HCT116 (cell line): ENCODE measurements around the gene TGFBR3. TPM values are rescaled to one million over a fixed set of nuclear protein-coding genes. Genes with fewer than 3 reads are reported as not detected.

Experiments used
- ATAC-seq: fragments of 200-7000 bp; cut with Tn5 transposase; 2 replicates; pipeline ENCODE4 v1.9.1; 2020; ENCODE audit warnings: mild to moderate bottlenecking, moderate library complexity
- BruUV-seq: library from RNA; stranded (reverse); fragments of 400-500 nt; replicated peaks from 2 replicates; lab custom pipeline; 2021; lab: Mats Ljungman, UMichigan
- CTCF ChIA-PET: fragments of 300-600 bp; sonication (Branson Sonifier 250); formaldehyde crosslinking; loops from one replicate; lab custom pipeline; 2021; ENCODE audit warnings: antibody characterized with exemption; lab: Charles Lee
- POLR2A ChIA-PET: fragments of 300-600, 350-600 bp; sonication (Branson Sonifier 250); formaldehyde crosslinking; loops from one replicate; lab custom pipeline; 2021; ENCODE audit warnings: antibody characterized with exemption; lab: Charles Lee
- RAD21 ChIA-PET, 2 experiments: fragments of 300-600 bp; sonication (Branson Sonifier 250); formaldehyde crosslinking; loops; one replicate each; lab custom pipeline; 2023; ENCODE audit warnings: low total read pairs in 2 of 2; ENCODE audit not compliant: uncharacterized antibody in 2 of 2, unreplicated experiment in 2 of 2, low non-redundant PET in 1 of 2; lab: Charles Lee
- DNase-seq: peaks from one replicate; pipeline ENCODE4 v3.0.0-alpha.2; 2010; ENCODE audit warnings: low read depth, low spot score
- H2AFZ ChIP-seq: fragments of 200-600 bp; shearing (Covaris generic), sonication (generic); 2 replicates; pipeline ENCODE4 v1.6.1; 2017; ENCODE audit warnings: low read depth, mixed run types, mixed read lengths, antibody characterized with exemption, low read length; ENCODE audit not compliant: poor library complexity, severe bottlenecking
- H3K27ac ChIP-seq: 2 replicates; pipeline ENCODE4 v1.5.1; 2012; ENCODE audit warnings: low read depth, low read length
- H3K27me3 ChIP-seq: fragments of 200-600 bp; sonication (generic); 2 replicates; pipeline ENCODE4 v1.6.1; 2016; ENCODE audit warnings: mixed run types, low read length, mixed read lengths; ENCODE audit not compliant: insufficient read depth
- H3K36me3 ChIP-seq, 2 experiments: fragments of 200-500 bp in 1 of 2; fragments of 200-600 bp in 1 of 2; sonication (Bioruptor generic) in 1 of 2; sonication (generic) in 1 of 2; 2 replicates each; pipeline versions ENCODE4 v1.5.1 to v1.6.1; 2014 to 2016; ENCODE audit warnings: low read length in 2 of 2, inconsistent platforms in 1 of 2, mixed read lengths in 1 of 2, mixed run types in 1 of 2; ENCODE audit not compliant: insufficient read depth in 2 of 2, control insufficient read depth in 1 of 2
- H3K4me1 ChIP-seq, 2 experiments: fragments of 200-600 bp in 1 of 2; sonication (generic) in 1 of 2; 2 replicates each; pipeline versions ENCODE4 v1.5.1 to v1.6.1; 2012 to 2017; ENCODE audit warnings: low read length in 2 of 2, inconsistent platforms in 1 of 2, mild to moderate bottlenecking in 1 of 2, mixed read lengths in 1 of 2, mixed run types in 1 of 2, moderate library complexity in 1 of 2; ENCODE audit not compliant: insufficient read depth in 2 of 2, control insufficient read depth in 1 of 2
- H3K4me2 ChIP-seq: fragments of 200-600 bp; sonication (generic); 2 replicates; pipeline ENCODE4 v1.6.1; 2017; ENCODE audit warnings: mixed run types, low read length, mixed read lengths
- H3K4me3 ChIP-seq, 2 experiments: fragments of 200-600 bp in 1 of 2; sonication (generic) in 1 of 2; replicated peaks in 1 of 2; 2 replicates each; pipeline ENCODE4 v1.5.1; 2011 to 2016; ENCODE audit warnings: low read length in 2 of 2, control low read depth in 1 of 2, low read depth in 1 of 2, mild to moderate bottlenecking in 1 of 2, mixed read lengths in 1 of 2, mixed run types in 1 of 2
- H3K79me2 ChIP-seq: fragments of 200-600 bp; sonication (generic); 2 replicates; pipeline ENCODE4 v1.6.1; 2017; ENCODE audit warnings: mild to moderate bottlenecking, mixed run types, low read length, moderate library complexity, mixed read lengths; ENCODE audit not compliant: insufficient read depth
- H3K9ac ChIP-seq: fragments of 200-600 bp; sonication (generic); 2 replicates; pipeline ENCODE4 v1.6.1; 2016; ENCODE audit warnings: low read length, mixed read lengths
- H3K9me2 ChIP-seq: fragments of 200-600 bp; sonication (generic), shearing (Covaris generic); 2 replicates; pipeline ENCODE4 v1.6.1; 2017; ENCODE audit warnings: mixed run types, mild to moderate bottlenecking, moderate library complexity; ENCODE audit not compliant: insufficient read depth
- H3K9me3 ChIP-seq, 2 experiments: fragments of 200-500 bp in 1 of 2; fragments of 200-600 bp in 1 of 2; sonication (Bioruptor generic) in 1 of 2; sonication (generic) in 1 of 2; 2 replicates each; pipeline ENCODE4 v1.6.1; 2014 to 2017; ENCODE audit warnings: low read length in 2 of 2, mixed read lengths in 2 of 2, inconsistent platforms in 1 of 2, low read depth in 1 of 2, mild to moderate bottlenecking in 1 of 2, mixed run types in 1 of 2, moderate library complexity in 1 of 2; ENCODE audit not compliant: control insufficient read depth in 1 of 2, insufficient read depth in 1 of 2
- H4K20me1 ChIP-seq: fragments of 200-600 bp; sonication (generic), shearing (Covaris generic); 2 replicates; pipeline ENCODE4 v1.6.1; 2017; ENCODE audit warnings: mixed run types, mild to moderate bottlenecking, moderate library complexity; ENCODE audit not compliant: insufficient read depth
- ATF3 ChIP-seq: IDR thresholded peaks from 2 replicates; pipeline ENCODE4 v1.6.1; 2012
- CBX3 ChIP-seq: IDR thresholded peaks from 2 replicates; pipeline ENCODE4 v1.6.1; 2012; ENCODE audit warnings: low read depth
- CEBPB ChIP-seq: IDR thresholded peaks from 2 replicates; pipeline ENCODE4 v1.6.1; 2012; ENCODE audit warnings: low read depth
- CTCF ChIP-seq, 3 experiments: fragments of 200-600 bp in 1 of 3; sonication (generic) in 1 of 3; IDR thresholded peaks in 2 of 3; conservative IDR thresholded peaks in 1 of 3; 2 replicates each; pipeline ENCODE4 v1.5.1; 2012 to 2017; ENCODE audit warnings: low read depth in 2 of 3, low read length in 2 of 3, antibody characterized with exemption in 1 of 3, borderline replicate concordance in 1 of 3, control low read depth in 1 of 3, mild to moderate bottlenecking in 1 of 3, mixed read lengths in 1 of 3, mixed run types in 1 of 3, moderate library complexity in 1 of 3; ENCODE audit not compliant: insufficient read depth in 1 of 3
- EZH2phosphoT487 ChIP-seq: fragments of 200-600 bp; IDR thresholded peaks from 2 replicates; pipeline ENCODE4 v1.6.1; 2018; ENCODE audit warnings: antibody characterized with exemption, borderline replicate concordance
- FOSL1 ChIP-seq: IDR thresholded peaks from 2 replicates; pipeline ENCODE4 v1.6.1; 2012; ENCODE audit warnings: low read depth
- JUND ChIP-seq: IDR thresholded peaks from 2 replicates; pipeline ENCODE4 v1.6.1; 2012
- POLR2AphosphoS5 ChIP-seq: IDR thresholded peaks from 2 replicates; pipeline ENCODE4 v1.6.1; 2011; ENCODE audit warnings: mild to moderate bottlenecking, low read depth, low read length, moderate library complexity
- RAD21 ChIP-seq: IDR thresholded peaks from 2 replicates; pipeline ENCODE4 v1.6.1; 2012; ENCODE audit warnings: low read depth, mild to moderate bottlenecking
- REST ChIP-seq: IDR thresholded peaks from 2 replicates; pipeline ENCODE4 v1.6.1; 2012; ENCODE audit warnings: low read depth
- SRF ChIP-seq: IDR thresholded peaks from 2 replicates; pipeline ENCODE4 v1.6.1; 2012; ENCODE audit warnings: low read depth
- YY1 ChIP-seq: IDR thresholded peaks from 2 replicates; pipeline ENCODE4 v1.6.1; 2011; ENCODE audit warnings: low read length, low read depth, moderate library complexity, mild to moderate bottlenecking; ENCODE audit not compliant: insufficient replicate concordance; ENCODE audit errors: extremely low read depth
- ZBTB33 ChIP-seq: IDR thresholded peaks from 2 replicates; pipeline ENCODE4 v1.6.1; 2011; ENCODE audit warnings: mild to moderate bottlenecking, low read length, moderate library complexity; ENCODE audit not compliant: insufficient replicate concordance; ENCODE audit errors: extremely low read depth
- ZFX ChIP-seq: fragments of 450-650 bp; IDR thresholded peaks from 2 replicates; pipeline ENCODE4 v1.6.1; 2017
- intact Hi-C: fragments of 100-400 bp; cut with micrococcal nuclease; formaldehyde crosslinking; loops from 2 replicates; pipeline ENCODE4 v1.10.0; 2022
- total RNA-seq: library from RNA; stranded (reverse); gene quantifications from one replicate; pipeline ENCODE4 v1.2.1, GENCODE V29; 2021; ENCODE audit not compliant: unreplicated experiment

TGFBR3 gene
- total RNA-seq, 1 experiment from 2014 or later: 7.1 TPM

GRCh38 chr1:91752324-91752723 is 133.6 kb downstream of the TGFBR3 start:
- CTCF ChIA-PET: no interaction called here
- ATAC-seq (no peak), DNase-seq (no peak)
- H3K9me2 ChIP-seq: no peaks in the 10 kb centered on the region
- POLR2A ChIA-PET: no interaction called here
- H3K79me2 ChIP-seq: no peaks in the 10 kb centered on the region
- H3K27ac ChIP-seq: no peak overlapping the region
- RAD21 ChIA-PET: no interaction called here
- H3K36me3 ChIP-seq: no peaks in the 10 kb centered on the region
- peaks cover 0 to under 1% of the 10 kb centered on the region in 2 experiments; a peak in 1 of 4 replicates for H3K9me3 ChIP-seq
- BruUV-seq: no TSS peak
- no peak for TF ChIP-seq CTCF (IDR thresholded peaks at IDR 0.05 in 2 of 3, conservative IDR thresholded peaks at IDR 0.05 in 1 of 3; ENCODE audit: borderline replicate concordance in 1 of 3, insufficient read depth in 1 of 3, low read depth in 2 of 3, low read length in 2 of 3)
- no peak for TF ChIP-seq YY1
- no peak for TF ChIP-seq FOSL1
- no peak for TF ChIP-seq EZH2phosphoT487
- TF ChIP-seq CEBPB: no peak
- TF ChIP-seq JUND: no peak
- no peak for TF ChIP-seq CBX3
- TF ChIP-seq ZFX: no peak
- TF ChIP-seq ATF3: no peak
- TF ChIP-seq POLR2AphosphoS5: no peak
- no peak for TF ChIP-seq SRF
- TF ChIP-seq RAD21: no peak
- TF ChIP-seq ZBTB33: no peak
- no peak for TF ChIP-seq REST
- H3K4me2 ChIP-seq: no peak overlapping the region
- H3K9ac ChIP-seq: no peak overlapping the region
- no peak overlapping the region for H3K4me3 ChIP-seq
- H3K4me1 ChIP-seq: no peaks in the 10 kb centered on the region
- intact Hi-C loops: no loop called here
- H2AFZ ChIP-seq: no peak overlapping the region
- no peaks in the 10 kb centered on the region for H4K20me1 ChIP-seq
- H3K27me3 ChIP-seq: no peaks in the 10 kb centered on the region
